ENCODE results near the gene RNF222. TPM values are rescaled to one million over a fixed set of nuclear protein-coding genes. Genes with fewer than 3 reads are reported as not detected.
A peak's percentile ranks its signal among the peaks of the same experiment; 100 is the strongest.

The RNF222 gene, protein sequence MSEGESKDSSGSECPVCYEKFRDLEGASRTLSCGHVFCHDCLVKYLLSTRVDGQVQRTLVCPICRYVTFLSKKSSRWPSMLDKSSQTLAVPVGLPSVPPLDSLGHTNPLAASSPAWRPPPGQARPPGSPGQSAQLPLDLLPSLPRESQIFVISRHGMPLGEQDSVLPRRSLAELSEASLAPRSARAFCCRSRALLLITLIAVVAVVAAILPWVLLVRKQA
- not detected for total RNA-seq
- not detected for polyA plus RNA-seq (2013, experiment 1 of 2)
- not detected for polyA plus RNA-seq (2013, experiment 2 of 2)
- long read RNA-seq, experiment 1 = 0 reads
- long read RNA-seq, experiment 2, partial matches to known transcripts = 0 of 1 reads
- long read RNA-seq, experiment 2, other reads (novel, unspliced or antisense) = 0 of 1 reads
- long read RNA-seq, experiment 3 = 0 reads
- long read RNA-seq, experiment 4 = 0 reads

DNA sequence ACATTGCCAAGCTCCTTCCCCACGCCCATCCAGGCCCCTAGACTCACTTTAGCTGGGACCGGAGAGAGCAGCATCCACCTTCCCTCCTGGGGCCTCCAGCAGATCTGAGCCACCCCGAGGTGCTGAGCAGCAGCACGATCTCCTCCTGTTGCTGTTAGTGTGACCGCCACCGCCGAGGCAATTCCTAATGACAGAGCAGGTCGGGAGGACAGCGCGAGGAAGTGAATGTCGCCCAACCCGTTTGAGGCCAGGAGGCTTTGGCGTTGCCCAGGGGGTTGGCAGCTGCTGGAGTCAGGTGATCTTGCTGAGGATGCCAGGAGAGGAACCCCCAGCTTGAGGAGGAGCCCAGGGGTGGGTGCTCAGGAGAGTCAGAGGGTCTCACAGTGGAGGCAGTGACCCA lies at the start of gene RNF222:
Gene RNF222, minus strand, starts transcription at position 192 of the 400 bp plus-strand sequence. CDS start 4,366 bp downstream, outside the sequence.
- no peak within 1 kb of the TSS for H3K4me3 Mint-ChIP-seq
- H3K9ac ChIP-seq (ENCODE audit: extremely low read depth, low read length, poor library complexity, severe bottlenecking) = no peak within 1 kb of the TSS
- no peak within 1 kb of the TSS for H3K27ac ChIP-seq (ENCODE audit: low read depth, low read length)
- H3K9me3 ChIP-seq (ENCODE audit: control insufficient read depth, low read length) = no peaks in the 10 kb centered on the region
- H3K4me1 ChIP-seq (ENCODE audit: control insufficient read depth, insufficient read depth, low read length) = peaks cover 4% of the 10 kb centered on the region
- H3K36me3 ChIP-seq (ENCODE audit: control insufficient read depth, insufficient read depth, low read length) = no peaks in the 10 kb centered on the region
- no peaks in the 10 kb centered on the region for H3K4me1 Mint-ChIP-seq
- DNase-seq = no peak
- no peaks in the 10 kb centered on the region for H3K9me3 Mint-ChIP-seq
- peaks cover 18% of the 10 kb centered on the region for H3K27me3 ChIP-seq (ENCODE audit: control insufficient read depth, insufficient read depth, low read length, poor library complexity, severe bottlenecking)
- H3K4me3 ChIP-seq (ENCODE audit: low read length) = no peak within 1 kb of the TSS
- WGBS, 2 experiments (ENCODE audit: insufficient coverage in 1 of 2, insufficient read length in 1 of 2) = 81 to 87% methylated on average over 13 of the region's 13 CpGs
- TF ChIP-seq, protein P1, sequence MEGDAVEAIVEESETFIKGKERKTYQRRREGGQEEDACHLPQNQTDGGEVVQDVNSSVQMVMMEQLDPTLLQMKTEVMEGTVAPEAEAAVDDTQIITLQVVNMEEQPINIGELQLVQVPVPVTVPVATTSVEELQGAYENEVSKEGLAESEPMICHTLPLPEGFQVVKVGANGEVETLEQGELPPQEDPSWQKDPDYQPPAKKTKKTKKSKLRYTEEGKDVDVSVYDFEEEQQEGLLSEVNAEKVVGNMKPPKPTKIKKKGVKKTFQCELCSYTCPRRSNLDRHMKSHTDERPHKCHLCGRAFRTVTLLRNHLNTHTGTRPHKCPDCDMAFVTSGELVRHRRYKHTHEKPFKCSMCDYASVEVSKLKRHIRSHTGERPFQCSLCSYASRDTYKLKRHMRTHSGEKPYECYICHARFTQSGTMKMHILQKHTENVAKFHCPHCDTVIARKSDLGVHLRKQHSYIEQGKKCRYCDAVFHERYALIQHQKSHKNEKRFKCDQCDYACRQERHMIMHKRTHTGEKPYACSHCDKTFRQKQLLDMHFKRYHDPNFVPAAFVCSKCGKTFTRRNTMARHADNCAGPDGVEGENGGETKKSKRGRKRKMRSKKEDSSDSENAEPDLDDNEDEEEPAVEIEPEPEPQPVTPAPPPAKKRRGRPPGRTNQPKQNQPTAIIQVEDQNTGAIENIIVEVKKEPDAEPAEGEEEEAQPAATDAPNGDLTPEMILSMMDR (conservative IDR thresholded peaks at IDR 0.05) = no peak
- H3K36me3 Mint-ChIP-seq (ENCODE audit: low read depth) = no peaks in the 10 kb centered on the region
- H3K27me3 Mint-ChIP-seq (ENCODE audit: insufficient read depth) = peaks cover 27% of the 10 kb centered on the region
- no peak within 1 kb of the TSS for H3K27ac Mint-ChIP-seq

- no peaks in the 10 kb centered on the region for H3K4me1 ChIP-seq (ENCODE audit: control insufficient read depth, insufficient read depth, low read length)
- H3K9me3 ChIP-seq (ENCODE audit: control insufficient read depth, low read length) = no peaks in the 10 kb centered on the region
- H3K9me3 Mint-ChIP-seq = no peaks in the 10 kb centered on the region
- 88 to 97% methylated on average over 2 to 4 of the region's 4 CpGs for WGBS, 2 experiments (ENCODE audit: insufficient coverage in 1 of 2, insufficient read length in 1 of 2)
- H3K27me3 Mint-ChIP-seq (ENCODE audit: insufficient read depth) = no peaks in the 10 kb centered on the region
- H3K27ac ChIP-seq (ENCODE audit: low read depth, low read length) = no peak overlapping the region
- H3K4me3 ChIP-seq (ENCODE audit: low read length) = no peak overlapping the region
- H3K27me3 ChIP-seq (ENCODE audit: control insufficient read depth, insufficient read depth, low read length, poor library complexity, severe bottlenecking) = no peaks in the 10 kb centered on the region
- H3K9ac ChIP-seq (ENCODE audit: extremely low read depth, low read length, poor library complexity, severe bottlenecking) = no peak overlapping the region
- DNase-seq = no peak
- peaks cover 86% of the 10 kb centered on the region for H3K36me3 ChIP-seq (ENCODE audit: control insufficient read depth, insufficient read depth, low read length)
- H3K4me3 Mint-ChIP-seq = no peak overlapping the region
- TF ChIP-seq, protein P1 (conservative IDR thresholded peaks at IDR 0.05) = no peak
- H3K36me3 Mint-ChIP-seq (ENCODE audit: low read depth) = peaks cover 54% of the 10 kb centered on the region
- H3K27ac Mint-ChIP-seq = peak overlapping the region; percentile 8
- peaks cover 3% of the 10 kb centered on the region for H3K4me1 Mint-ChIP-seq
These were observed 47.9 kb upstream of the RNF222 start for GRCh38 chr17:8445536-8445935.

DNA sequence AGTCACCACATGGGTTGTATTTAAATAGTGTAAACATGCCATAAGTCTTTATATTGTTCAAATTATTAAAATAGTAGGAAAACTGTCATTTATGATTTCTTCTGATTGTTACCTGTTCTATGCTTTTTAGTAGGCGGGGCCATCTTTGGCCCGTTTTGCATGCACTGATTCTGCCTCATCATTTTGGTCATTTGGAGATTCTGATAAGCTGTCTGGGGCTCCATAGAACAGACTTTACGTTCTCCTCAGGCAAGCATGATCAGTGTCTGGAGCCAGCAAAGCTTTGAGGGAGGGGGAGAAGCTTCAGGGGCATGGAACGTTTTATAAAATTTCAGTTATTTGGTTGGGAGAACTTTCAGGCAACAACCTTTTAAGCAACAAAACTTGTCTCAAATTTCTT lies 46.9 kb upstream of the RNF222 start:
- H3K4me1 ChIP-seq (ENCODE audit: control insufficient read depth, insufficient read depth, low read length) = no peaks in the 10 kb centered on the region
- no peaks in the 10 kb centered on the region for H3K27me3 Mint-ChIP-seq (ENCODE audit: insufficient read depth)
- no peak overlapping the region for H3K4me3 Mint-ChIP-seq
- no peak overlapping the region for H3K27ac ChIP-seq (ENCODE audit: low read depth, low read length)
- DNase-seq = no peak
- 93 to 99% methylated on average over 3 to 4 of the region's 4 CpGs for WGBS, 2 experiments (ENCODE audit: insufficient coverage in 1 of 2, insufficient read length in 1 of 2)
- H3K9me3 Mint-ChIP-seq = no peaks in the 10 kb centered on the region
- H3K4me3 ChIP-seq (ENCODE audit: low read length) = no peak overlapping the region
- no peaks in the 10 kb centered on the region for H3K9me3 ChIP-seq (ENCODE audit: control insufficient read depth, low read length)
- peaks cover 87% of the 10 kb centered on the region for H3K36me3 ChIP-seq (ENCODE audit: control insufficient read depth, insufficient read depth, low read length)
- no peak overlapping the region for H3K9ac ChIP-seq (ENCODE audit: extremely low read depth, low read length, poor library complexity, severe bottlenecking)
- H3K36me3 Mint-ChIP-seq (ENCODE audit: low read depth) = peaks cover 52% of the 10 kb centered on the region
- H3K27me3 ChIP-seq (ENCODE audit: control insufficient read depth, insufficient read depth, low read length, poor library complexity, severe bottlenecking) = no peaks in the 10 kb centered on the region
- TF ChIP-seq, protein P1 (conservative IDR thresholded peaks at IDR 0.05) = no peak
- no peak overlapping the region for H3K27ac Mint-ChIP-seq
- H3K4me1 Mint-ChIP-seq = peaks cover 3% of the 10 kb centered on the region
